Esophagus muscularis mucosa (tissue), 4 donors: ENCODE measurements around the gene PRKRIP1. TPM values are rescaled to one million over a fixed set of nuclear protein-coding genes. Genes with fewer than 3 reads are reported as not detected.

Experiments
- DNase-seq: peaks from one replicate; pipeline ENCODE4 v3.0.0-alpha.2; 2017; ENCODE audit errors: extremely low spot score
- H3K27ac ChIP-seq, 4 donors: fragments of 200-600 bp; sonication (generic); replicated peaks in 1 of 4; 1 replicate in 3 of 4; 2 replicates in 1 of 4; pipeline ENCODE4 v1.5.1; 2016 to 2019; ENCODE audit warnings: mild to moderate bottlenecking in 1 of 4
- H3K27me3 ChIP-seq, 4 donors: fragments of 200-600 bp; sonication (generic); one replicate each; pipeline versions ENCODE4 v1.5.1 to v1.6.0; 2016 to 2019
- H3K36me3 ChIP-seq, 4 donors: fragments of 200-600 bp; sonication (generic); one replicate each; pipeline ENCODE4 v1.5.1; 2016 to 2019
- H3K4me1 ChIP-seq, 4 donors: fragments of 200-600 bp; sonication (generic); one replicate each; pipeline ENCODE4 v1.5.1; 2016 to 2019
- H3K4me3 ChIP-seq, 4 donors: fragments of 200-600 bp; sonication (generic); 1 replicate in 2 of 4; 2 replicates in 2 of 4; pipeline ENCODE4 v1.5.1; 2016 to 2019; ENCODE audit warnings: mild to moderate bottlenecking in 4 of 4, moderate library complexity in 1 of 4
- H3K9me3 ChIP-seq, 4 donors: fragments of 200-600 bp; sonication (generic); 1 replicate in 3 of 4; 2 replicates in 1 of 4; pipeline ENCODE4 v1.5.1; 2016 to 2019
- EP300 ChIP-seq: sonication (generic); formaldehyde crosslinking; IDR thresholded peaks from one replicate; pipeline ENCODE4 v1.6.1; 2017; ENCODE audit warnings: antibody characterized with exemption
- POLR2A ChIP-seq: fragments of 450-650 bp; IDR thresholded peaks from one replicate; pipeline ENCODE4 v1.6.1; 2017; ENCODE audit warnings: antibody characterized with exemption, moderate library complexity, mild to moderate bottlenecking, low read depth
- POLR2AphosphoS5 ChIP-seq, 2 donors: sonication (generic); formaldehyde crosslinking; IDR thresholded peaks; one replicate each; pipeline ENCODE4 v1.6.1; 2017; ENCODE audit warnings: antibody characterized with exemption in 2 of 2
- WGBS: methylation state at CpG from one replicate; pipeline ENCODE4 v1.1.5; 2018; 5-methylcytosine and 5-hydroxymethylcytosine counted together
- intact Hi-C: fragments of 100-400 bp; cut with DNase I; formaldehyde crosslinking; loops from one replicate; pipeline ENCODE4 v1.15.1; 2023
- total RNA-seq, 4 donors: library from RNA; depleted of rRNA; stranded (reverse); fragments of >200 nt; gene quantifications; one replicate each; pipeline versions ENCODE4 v1.1.0 to v1.2.1, GENCODE V29; 2016
- TF ChIP-seq, protein P1 (sequence below), 3 experiments: fragments of 200-600 bp in 2 of 3; fragments of 450-650 bp in 1 of 3; sonication (generic) in 2 of 3; IDR thresholded peaks; one replicate each; pipeline ENCODE4 v1.5.1; 2017 to 2019; ENCODE audit warnings: antibody characterized with exemption in 3 of 3, mild to moderate bottlenecking in 2 of 3, moderate library complexity in 1 of 3

The PRKRIP1 gene
- total RNA-seq, 4 donors from 2014 or later: 14.7 to 21.6 (median 19.2) TPM

DNA sequence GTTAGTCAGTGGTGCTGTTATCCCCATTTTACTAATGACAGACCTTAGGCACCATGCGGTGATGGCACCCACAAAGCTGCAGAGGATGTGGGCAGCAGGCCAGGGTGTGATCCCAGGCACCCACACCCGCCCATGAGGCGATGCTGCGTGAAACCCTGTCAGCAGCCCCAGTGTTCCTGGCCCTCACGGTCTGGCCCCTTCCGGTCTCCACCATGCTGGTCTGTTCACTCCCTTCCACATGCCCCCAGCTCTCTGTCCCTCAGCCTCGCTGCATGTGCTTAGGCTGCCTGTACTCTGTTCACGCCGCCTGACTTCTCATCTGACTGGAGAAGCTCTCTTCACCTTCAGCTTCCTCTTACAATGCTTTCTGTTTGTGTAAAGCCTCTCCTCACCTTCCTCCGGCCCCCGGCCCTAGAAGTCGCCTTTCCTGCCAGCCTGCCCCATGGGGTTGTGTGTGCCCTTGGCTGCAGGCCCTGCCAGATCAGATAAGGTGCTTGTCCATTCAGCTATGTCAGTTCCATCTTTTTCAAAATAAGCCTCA is 19.6 kb downstream of the PRKRIP1 start:
- Histone ChIP-seq H3K36me3 (peaks cover 15 to 98% (median 84%) of the 10 kb centered on the region in 4 donors), H3K27me3 (no peaks in the 10 kb centered on the region), H3K27ac (no peak overlapping the region), H3K4me1 (peaks cover 0 to 10% (median 4%) of the 10 kb centered on the region in 4 donors), H3K4me3 (no peak overlapping the region), H3K9me3 (no peaks in the 10 kb centered on the region)
- WGBS: 88% methylated on average over 9 of the region's 12 CpGs
- TF ChIP-seq POLR2AphosphoS5 (IDR thresholded peaks at IDR 0.05): no peak
- no peak for TF ChIP-seq EP300
- TF ChIP-seq POLR2A: no peak
- TF ChIP-seq, protein P1, sequence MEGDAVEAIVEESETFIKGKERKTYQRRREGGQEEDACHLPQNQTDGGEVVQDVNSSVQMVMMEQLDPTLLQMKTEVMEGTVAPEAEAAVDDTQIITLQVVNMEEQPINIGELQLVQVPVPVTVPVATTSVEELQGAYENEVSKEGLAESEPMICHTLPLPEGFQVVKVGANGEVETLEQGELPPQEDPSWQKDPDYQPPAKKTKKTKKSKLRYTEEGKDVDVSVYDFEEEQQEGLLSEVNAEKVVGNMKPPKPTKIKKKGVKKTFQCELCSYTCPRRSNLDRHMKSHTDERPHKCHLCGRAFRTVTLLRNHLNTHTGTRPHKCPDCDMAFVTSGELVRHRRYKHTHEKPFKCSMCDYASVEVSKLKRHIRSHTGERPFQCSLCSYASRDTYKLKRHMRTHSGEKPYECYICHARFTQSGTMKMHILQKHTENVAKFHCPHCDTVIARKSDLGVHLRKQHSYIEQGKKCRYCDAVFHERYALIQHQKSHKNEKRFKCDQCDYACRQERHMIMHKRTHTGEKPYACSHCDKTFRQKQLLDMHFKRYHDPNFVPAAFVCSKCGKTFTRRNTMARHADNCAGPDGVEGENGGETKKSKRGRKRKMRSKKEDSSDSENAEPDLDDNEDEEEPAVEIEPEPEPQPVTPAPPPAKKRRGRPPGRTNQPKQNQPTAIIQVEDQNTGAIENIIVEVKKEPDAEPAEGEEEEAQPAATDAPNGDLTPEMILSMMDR (IDR thresholded peaks at IDR 0.05): no peak
- intact Hi-C loops: no loop called here
- no peak for DNase-seq

DNA sequence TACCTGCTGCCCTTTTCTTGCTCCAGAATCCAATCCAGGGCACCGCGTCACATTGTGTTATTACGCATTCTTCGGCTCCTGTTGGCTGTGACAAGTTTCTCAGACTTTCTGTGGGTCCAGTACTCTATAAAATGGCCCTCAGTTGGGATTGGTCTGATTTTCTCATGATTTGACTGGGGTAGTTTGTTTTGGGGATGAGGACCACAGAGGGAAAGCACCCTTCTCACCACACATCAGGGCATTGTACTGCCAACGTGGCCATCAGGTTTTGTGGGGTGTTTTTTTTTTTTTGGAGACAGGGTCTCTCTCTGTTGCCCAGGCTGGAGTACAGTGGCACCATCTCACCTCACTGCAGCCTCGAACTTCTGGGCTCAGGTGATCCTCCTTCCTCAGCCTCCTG is 20.2 kb downstream of the PRKRIP1 start:
- TF ChIP-seq, protein P1 (IDR thresholded peaks at IDR 0.05): no peak
- TF ChIP-seq EP300 (no peak), POLR2A (no peak), POLR2AphosphoS5 (IDR thresholded peaks at IDR 0.05) (no peak)
- WGBS: 93% methylated on average over 6 of the region's 6 CpGs

DNA sequence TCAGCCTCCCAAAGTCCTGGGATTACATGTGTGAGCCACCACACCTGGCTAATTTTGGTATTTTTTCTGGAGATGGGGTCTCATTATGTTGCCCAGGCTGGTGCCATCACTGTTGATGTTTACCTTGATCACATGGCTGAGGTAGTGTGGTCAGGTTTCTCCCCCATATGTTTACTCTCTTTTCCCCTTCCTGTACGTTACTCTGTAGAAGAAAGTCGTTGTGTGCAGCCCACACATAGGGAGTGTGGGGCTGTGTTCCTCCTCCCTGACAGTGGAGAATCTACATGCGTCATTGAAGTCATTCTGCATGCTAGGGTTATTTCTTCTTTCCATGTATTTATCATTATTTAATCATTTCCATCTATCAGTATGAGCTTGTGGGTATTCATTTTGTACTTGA is 20.9 kb downstream of the PRKRIP1 start:
- intact Hi-C loops: no loop called here
- 82% methylated on average over 3 of the region's 3 CpGs for WGBS
- TF ChIP-seq EP300: no peak
- no peak for TF ChIP-seq POLR2A
- TF ChIP-seq POLR2AphosphoS5 (IDR thresholded peaks at IDR 0.05): no peak
- TF ChIP-seq, protein P1 (IDR thresholded peaks at IDR 0.05): no peak
- no peak overlapping the region for H3K27ac ChIP-seq
- peaks cover 0 to 9% (median 4%) of the 10 kb centered on the region in 4 donors for H3K4me1 ChIP-seq
- H3K4me3 ChIP-seq: no peak overlapping the region
- H3K9me3 ChIP-seq: no peaks in the 10 kb centered on the region
- H3K27me3 ChIP-seq: no peaks in the 10 kb centered on the region
- H3K36me3 ChIP-seq: peaks cover 20 to 98% (median 83%) of the 10 kb centered on the region in 4 donors
- DNase-seq: no peak

More for the DNA sequence above, 20.2 kb downstream of the PRKRIP1 start:
- no peaks in the 10 kb centered on the region for H3K9me3 ChIP-seq
- no peak for DNase-seq
- H3K4me3 ChIP-seq: no peak overlapping the region
- H3K36me3 ChIP-seq: peaks cover 15 to 98% (median 84%) of the 10 kb centered on the region in 4 donors
- peaks cover 0 to 10% (median 4%) of the 10 kb centered on the region in 4 donors for H3K4me1 ChIP-seq
- no peak overlapping the region for H3K27ac ChIP-seq
- intact Hi-C loops: no loop called here
- no peaks in the 10 kb centered on the region for H3K27me3 ChIP-seq

DNA sequence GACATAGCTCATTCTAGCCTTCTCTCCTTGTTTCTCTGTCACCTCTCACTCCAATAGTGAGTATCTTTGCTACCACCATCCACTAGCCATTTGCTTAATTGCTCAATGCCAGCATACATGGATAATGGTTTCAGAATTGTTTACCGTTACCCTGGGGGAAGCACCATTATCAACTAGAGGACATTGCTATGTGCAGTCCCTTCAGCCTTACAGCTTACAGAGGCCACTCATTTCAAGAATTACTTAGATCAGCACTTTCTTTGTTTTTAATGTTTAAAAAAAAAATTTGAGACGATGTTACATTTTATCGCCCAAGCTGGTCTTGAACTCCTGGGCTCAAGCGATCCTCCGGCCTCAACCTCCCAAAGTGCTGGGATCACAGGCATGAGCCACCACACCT is 22.4 kb downstream of the PRKRIP1 start:
- H3K27me3 ChIP-seq: no peaks in the 10 kb centered on the region
- no peak for DNase-seq
- WGBS: 96% methylated on average over 5 of the region's 5 CpGs
- H3K4me1 ChIP-seq: no peaks in the 10 kb centered on the region
- no peak overlapping the region for H3K27ac ChIP-seq
- intact Hi-C loops: no loop called here
- H3K4me3 ChIP-seq: no peak overlapping the region
- peaks cover 20 to 99% (median 78%) of the 10 kb centered on the region in 4 donors for H3K36me3 ChIP-seq
- TF ChIP-seq EP300 (no peak), POLR2AphosphoS5 (IDR thresholded peaks at IDR 0.05) (no peak), POLR2A (no peak)
- TF ChIP-seq, protein P1 (IDR thresholded peaks at IDR 0.05): no peak
- no peaks in the 10 kb centered on the region for H3K9me3 ChIP-seq
